H1 (cell line): ENCODE data around the gene RERE. TPM values are rescaled to one million over a fixed set of nuclear protein-coding genes. Genes with fewer than 3 reads are reported as not detected.

Experiments used
- EGR1 ChIP-seq: IDR thresholded peaks from 2 replicates; pipeline ENCODE4 v1.6.1; 2011; ENCODE audit warnings: low read depth, low read length, borderline replicate concordance
- FOSL1 ChIP-seq: IDR thresholded peaks from 2 replicates; pipeline ENCODE4 v1.6.1; 2011; ENCODE audit warnings: mild to moderate bottlenecking, low read depth, low read length, moderate library complexity; ENCODE audit not compliant: insufficient read depth
- polyA plus RNA-seq, 7 experiments: library from polyadenylated mRNA; depleted of rRNA in 3 of 7; stranded (reverse) in 5 of 7; unstranded in 2 of 7; fragments of >200 nt in 5 of 7; fragments of 200-250 nt in 2 of 7; gene quantifications; 1 replicate in 5 of 7; 2 replicates in 1 of 7; 4 replicates in 1 of 7; pipeline versions ENCODE4 v1.2.1 to v1.2.3, GENCODE V29; 2011 to 2013; ENCODE audit warnings: missing spikeins in 2 of 7, mixed read lengths in 2 of 7
- total RNA-seq: library from RNA; stranded (reverse); fragmentation: NEBNext Ultra II Directional; extraction: Animal tissue kit (Norgen Biotek cat#: 25700); gene quantifications from 2 replicates; pipeline ENCODE4 v1.2.1, GENCODE V29; 2021

Gene RERE
- total and polyA plus RNA-seq, 2 of the 8 experiments (the other 6 are each of a cell fraction or from before 2014, with no cell fraction given) = 15.3 to 142 TPM

DNA sequence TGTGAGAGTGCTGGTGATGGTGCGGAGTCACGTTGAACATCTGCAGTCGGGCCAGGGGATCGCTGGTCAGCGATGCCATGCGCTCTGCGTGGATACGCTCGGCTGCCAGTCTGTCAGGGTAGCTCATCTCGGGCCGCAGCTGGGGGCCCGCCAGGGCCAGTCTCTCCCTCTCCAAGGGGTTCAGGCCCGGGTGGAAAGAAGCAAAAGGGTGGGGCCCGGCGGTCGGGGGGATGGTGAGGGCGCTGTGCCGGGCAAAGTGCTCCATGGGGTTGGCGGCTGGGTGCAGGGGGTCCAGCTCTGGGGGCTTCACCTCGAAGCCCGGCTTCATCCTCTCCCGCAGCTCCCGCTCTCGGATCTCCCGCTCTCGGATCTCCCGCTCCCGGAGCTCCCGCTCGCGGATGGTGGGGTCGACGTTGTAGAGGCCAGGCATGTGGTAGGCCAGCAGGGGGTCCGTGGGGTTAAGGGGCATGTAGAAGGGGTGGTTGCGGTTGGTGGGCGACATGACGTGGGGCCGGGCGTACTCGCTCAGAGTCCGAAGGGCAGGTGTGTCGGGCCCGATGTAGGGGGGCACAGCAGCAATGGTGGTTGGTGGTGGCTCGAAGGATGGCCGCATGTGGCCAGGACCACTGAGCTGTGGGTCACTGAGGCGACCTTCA is 459.1 kb downstream of the RERE start (continued):
- TF ChIP-seq FOSL1 (no peak), EGR1 (no peak)
